Erythroblast (primary cell): ENCODE measurements around the gene TMEM140.
"Not testable (repeated sequence)": the region's sequence is repeated elsewhere in the genome, so short reads cannot be mapped to it uniquely, and the experiment has no call there.

Experiments used
- DNase-seq, 2 experiments: peaks; one replicate each; lab custom pipeline; 2025; lab: John Stamatoyannopoulos, UW
- GATA1 ChIP-seq: IDR thresholded peaks from 2 replicates; pipeline ENCODE4 v1.6.1; 2011; ENCODE audit warnings: low read depth, mild to moderate bottlenecking, control low read depth, low read length, moderate library complexity
- POLR2A ChIP-seq: IDR thresholded peaks from 2 replicates; pipeline ENCODE4 v1.6.1; 2011; ENCODE audit warnings: mild to moderate bottlenecking, low read length

The TMEM140 gene

GRCh38 chr7:135147899-135148721, at the start of gene TMEM140:
Gene TMEM140, plus strand, starts transcription at chr7:135148072. Its CDS starts 16,370 bp downstream, at chr7:135164442.
- no peak for TF ChIP-seq GATA1
- TF ChIP-seq POLR2A: peak; percentile 76
- DNase-seq: peak; percentile 87 to 92

GRCh38 chr7:135098391-135098790, 49.5 kb upstream of the TMEM140 start:
- DNase-seq: no peak
- no peak for TF ChIP-seq POLR2A
- TF ChIP-seq GATA1: no peak

GRCh38 chr7:135100856-135101255, 47.0 kb upstream of the TMEM140 start:
- TF ChIP-seq GATA1 (no peak), POLR2A (no peak)
- no peak for DNase-seq

GRCh38 chr7:135102372-135102771, 45.5 kb upstream of the TMEM140 start:
- DNase-seq: no peak
- TF ChIP-seq GATA1 (no peak), POLR2A (no peak)

GRCh38 chr7:135109562-135109961, 38.3 kb upstream of the TMEM140 start:
- TF ChIP-seq GATA1: no peak
- TF ChIP-seq POLR2A: no peak

GRCh38 chr7:135109976-135110375, 37.9 kb upstream of the TMEM140 start:
- no peak for TF ChIP-seq POLR2A
- no peak for TF ChIP-seq GATA1
- DNase-seq: no peak

More at GRCh38 chr7:135109562-135109961, 38.3 kb upstream of the TMEM140 start:
- no peak for DNase-seq

GRCh38 chr7:135111379-135111778, 36.5 kb upstream of the TMEM140 start:
- DNase-seq: no peak
- no peak for TF ChIP-seq GATA1
- no peak for TF ChIP-seq POLR2A

- no peak for DNase-seq
- TF ChIP-seq GATA1: no peak
- no peak for TF ChIP-seq POLR2A
These were observed 33.2 kb upstream of the TMEM140 start for GRCh38 chr7:135114622-135115021.

GRCh38 chr7:135117096-135117495, 30.8 kb upstream of the TMEM140 start:
- no peak for TF ChIP-seq POLR2A
- no peak for TF ChIP-seq GATA1
- no peak for DNase-seq

- no peak for TF ChIP-seq POLR2A
- TF ChIP-seq GATA1: no peak
- no peak for DNase-seq
These were observed 26.0 kb upstream of the TMEM140 start for GRCh38 chr7:135121868-135122267.

- not testable (repeated sequence) for DNase-seq
These were observed 23.2 kb upstream of the TMEM140 start for GRCh38 chr7:135124631-135125030.

GRCh38 chr7:135128931-135129330, 18.9 kb upstream of the TMEM140 start:
- no peak for DNase-seq
- no peak for TF ChIP-seq GATA1

- TF ChIP-seq GATA1: no peak
- no peak for TF ChIP-seq POLR2A
- no peak for DNase-seq
These were observed 18.3 kb upstream of the TMEM140 start for GRCh38 chr7:135129579-135129978.

- TF ChIP-seq POLR2A (no peak), GATA1 (no peak)
- DNase-seq: no peak
These were observed 3.8 kb upstream of the TMEM140 start for GRCh38 chr7:135143885-135144668.
